Right hindlimb (tissue), 1 donor: ENCODE data around the gene TTC24.
"Not testable (repeated sequence)": the region's sequence is repeated elsewhere in the genome, so short reads cannot be mapped to it uniquely, and the experiment has no call there.

ENCODE experiments used
- DNase-seq: peaks from one replicate; pipeline ENCODE4 v3.0.0-alpha.2; 2018

Gene TTC24

GRCh38 chr1:156555715-156556114, 23.8 kb upstream of the TTC24 start:
- DNase-seq = no peak

GRCh38 chr1:156556354-156556753, 23.2 kb upstream of the TTC24 start:
- DNase-seq = no peak

- no peak for DNase-seq
These were observed 20.3 kb upstream of the TTC24 start for GRCh38 chr1:156559086-156559796.

GRCh38 chr1:156559797-156560385, 19.6 kb upstream of the TTC24 start:
- no peak for DNase-seq

- no peak for DNase-seq
These were observed 18.8 kb upstream of the TTC24 start for GRCh38 chr1:156560585-156561163.

- DNase-seq = no peak
These were observed 14.0 kb upstream of the TTC24 start for GRCh38 chr1:156565519-156565918.

- DNase-seq = no peak
These were observed 13.1 kb upstream of the TTC24 start for GRCh38 chr1:156566436-156566835.

DNA sequence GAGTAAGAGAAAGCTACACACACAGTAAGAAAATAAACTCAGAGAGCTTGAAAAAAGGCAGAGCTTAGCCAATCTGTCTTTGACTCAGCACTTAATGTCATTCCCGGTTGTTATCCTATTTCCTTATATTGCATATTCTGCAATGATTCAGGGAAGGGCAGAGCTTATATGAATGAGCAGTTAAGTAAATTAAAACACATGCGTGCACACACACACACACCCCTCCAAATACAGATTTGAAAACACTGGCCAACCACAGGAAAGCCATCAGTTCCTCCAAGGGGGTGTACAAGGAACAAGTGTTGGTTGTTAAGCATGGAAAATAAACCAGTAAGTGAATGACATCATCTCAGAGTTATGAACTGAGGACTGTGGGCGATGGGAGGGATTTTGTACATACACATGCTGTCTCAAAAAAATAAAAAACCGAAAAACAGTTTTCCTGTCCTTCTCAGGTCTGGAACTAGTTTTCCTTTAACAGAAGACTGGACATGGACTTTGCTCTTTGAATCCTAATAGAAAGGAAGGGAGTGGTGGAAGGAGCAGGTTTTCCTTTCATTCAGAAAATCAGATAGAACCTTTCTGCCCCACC, 8.2 kb upstream of the TTC24 start:
- no peak for DNase-seq

DNA sequence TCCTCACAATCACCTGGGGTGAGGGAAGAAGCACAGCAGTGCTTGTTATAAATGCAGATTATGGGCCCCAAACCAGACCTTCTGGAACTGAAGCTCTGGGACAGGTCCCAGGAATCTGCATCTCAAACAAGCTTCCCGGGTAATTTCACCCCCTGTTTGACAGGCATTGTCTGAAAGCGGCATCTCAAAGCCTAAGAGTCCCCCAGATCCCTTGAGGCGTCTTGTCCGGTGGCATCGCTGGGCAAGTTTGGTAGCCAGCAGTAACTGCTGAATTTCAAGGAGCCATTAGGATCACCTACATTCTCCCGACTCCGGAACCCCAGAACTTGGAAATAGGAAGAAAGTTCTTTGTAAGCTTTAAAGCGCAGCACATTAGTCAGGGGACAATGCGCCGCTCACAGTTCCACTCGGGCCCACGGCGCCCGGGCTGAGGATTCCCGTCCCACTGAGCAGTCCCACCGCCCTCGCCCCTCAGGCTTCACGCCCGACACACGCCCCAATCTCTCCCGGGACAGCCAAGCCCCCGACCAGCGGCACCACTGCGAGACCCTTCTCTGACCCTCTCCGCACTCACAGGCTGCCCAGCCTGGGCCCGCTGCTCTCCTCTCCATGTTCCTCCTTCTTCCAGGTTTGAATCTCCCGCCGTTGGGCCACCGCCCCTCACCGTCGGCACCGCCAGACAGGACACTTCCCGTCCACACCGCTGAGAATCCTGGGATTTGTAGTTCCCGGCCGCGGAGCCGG, 7.4 kb upstream of the TTC24 start, which contains the start of gene IQGAP3:
TSS of gene IQGAP3 (minus strand) at position 647 of the 744 bp plus-strand sequence. CDS start at position 611, 36 bp downstream.
- peak; percentile 88 for DNase-seq

DNA sequence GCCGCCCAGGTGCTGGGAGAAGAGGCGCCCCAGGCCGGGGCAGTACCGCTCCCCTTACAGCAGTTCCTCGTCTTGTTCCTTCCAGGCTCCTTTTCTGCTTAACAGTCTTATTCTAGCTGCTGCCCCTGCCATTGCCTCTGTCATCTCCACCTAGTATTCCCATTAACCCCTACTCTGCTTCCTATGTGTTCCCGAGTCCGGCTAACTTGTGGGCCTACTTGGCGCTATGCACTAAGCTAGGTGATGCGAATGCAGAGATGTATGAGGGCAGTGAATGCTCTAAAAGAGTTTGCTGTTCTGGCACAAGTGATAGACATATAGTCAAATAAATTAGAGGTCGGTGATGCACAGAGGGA, 6.9 kb upstream of the TTC24 start:
- DNase-seq = no peak

GRCh38 chr1:156574039-156574633, 5.4 kb upstream of the TTC24 start:
- no peak for DNase-seq

GRCh38 chr1:156577550-156577949, 2.0 kb upstream of the TTC24 start:
- no peak for DNase-seq

GRCh38 chr1:156578055-156578454, 1.5 kb upstream of the TTC24 start:
- no peak for DNase-seq

GRCh38 chr1:156581661-156582387, 2.3 kb downstream of the TTC24 start:
- DNase-seq = no peak

DNA sequence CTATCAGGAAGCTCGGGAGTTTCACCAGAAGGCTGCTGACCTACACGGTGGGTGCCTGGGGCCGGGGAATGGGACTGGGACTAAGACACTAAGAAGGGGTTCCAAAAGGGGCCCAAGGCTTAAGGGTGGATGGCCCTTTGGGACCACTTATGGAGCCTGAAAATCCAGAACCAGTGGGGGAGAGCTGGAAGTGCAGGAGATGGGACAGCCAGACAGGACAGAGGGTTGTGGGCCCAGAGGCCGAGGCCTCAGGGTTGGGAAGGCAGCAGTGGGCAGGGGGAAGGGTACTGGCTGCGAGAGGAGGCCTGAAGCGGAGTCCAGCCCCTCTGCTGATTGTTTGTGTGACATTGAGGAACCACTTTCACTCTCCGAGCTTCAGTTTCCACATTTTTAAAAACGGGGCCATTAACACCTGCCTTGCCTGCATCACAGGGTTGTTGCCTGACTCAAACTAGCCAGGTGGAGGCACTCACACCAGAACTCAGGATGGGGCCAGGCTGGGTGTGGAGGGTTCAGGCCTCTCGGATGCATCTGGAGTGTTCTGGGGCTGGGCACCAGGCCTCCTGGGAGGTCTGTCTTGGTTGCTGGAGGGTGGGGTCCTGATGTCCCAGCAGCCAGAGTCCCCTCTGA, 3.0 kb downstream of the TTC24 start:
- no peak for DNase-seq

DNA sequence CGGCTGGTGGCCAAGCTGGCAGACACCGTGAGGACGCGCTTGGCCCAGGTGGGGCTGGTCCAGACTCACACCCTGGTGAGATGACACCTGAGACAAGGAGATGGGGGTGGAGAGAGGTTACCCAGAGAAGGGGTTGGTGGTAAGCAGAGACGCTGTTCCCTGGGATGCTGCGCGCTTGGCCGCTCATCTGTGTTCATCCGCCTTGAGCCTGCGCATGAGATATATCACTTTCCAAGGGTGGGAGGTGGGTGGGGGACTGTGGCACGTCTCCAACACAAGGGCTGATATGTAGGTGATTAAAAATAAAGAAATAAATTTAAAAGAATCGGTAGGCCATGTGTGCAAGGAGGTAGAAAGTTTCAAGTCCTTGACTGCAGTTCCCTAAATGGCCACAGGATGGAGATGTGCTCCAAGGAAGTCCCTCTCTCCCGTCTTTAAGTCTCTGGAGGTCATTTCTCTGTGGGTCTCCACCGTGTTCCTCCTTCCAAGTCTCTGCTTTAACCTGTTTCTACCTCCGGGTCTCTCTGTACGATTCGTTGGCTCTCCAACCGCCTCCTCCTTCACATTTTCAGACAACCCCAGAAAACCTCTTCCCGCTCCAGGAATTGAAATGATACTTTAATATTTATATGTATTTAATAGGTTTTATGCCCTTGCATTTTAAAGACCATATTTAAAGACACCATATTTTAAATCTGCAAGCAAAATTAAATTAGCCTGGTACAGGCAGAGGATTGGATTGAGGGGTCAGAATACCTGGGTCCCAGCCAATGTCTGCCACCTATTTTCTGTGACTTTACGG, 4.5 kb downstream of the TTC24 start:
- peak; percentile 49 for DNase-seq

DNA sequence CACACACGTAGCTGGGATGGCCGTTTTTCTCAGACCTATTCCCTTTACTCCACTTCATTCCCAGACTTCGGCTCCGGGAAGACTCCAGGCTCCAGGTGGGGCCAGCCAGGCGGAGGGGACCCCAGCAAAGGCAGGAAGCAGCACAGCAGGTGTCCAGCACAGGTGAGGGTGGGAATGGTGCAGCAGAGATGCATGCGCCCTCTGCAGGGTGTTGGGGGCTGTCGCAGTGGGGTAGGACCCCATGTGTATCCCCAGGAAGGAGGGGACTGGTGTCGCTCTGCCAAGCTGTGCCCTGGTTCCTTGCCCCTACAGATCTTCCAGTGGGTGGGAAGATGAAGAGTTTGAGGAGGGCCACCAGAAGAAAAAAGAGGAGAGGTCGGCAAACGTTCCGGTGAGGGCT, 5.3 kb downstream of the TTC24 start:
- DNase-seq = no peak

DNA sequence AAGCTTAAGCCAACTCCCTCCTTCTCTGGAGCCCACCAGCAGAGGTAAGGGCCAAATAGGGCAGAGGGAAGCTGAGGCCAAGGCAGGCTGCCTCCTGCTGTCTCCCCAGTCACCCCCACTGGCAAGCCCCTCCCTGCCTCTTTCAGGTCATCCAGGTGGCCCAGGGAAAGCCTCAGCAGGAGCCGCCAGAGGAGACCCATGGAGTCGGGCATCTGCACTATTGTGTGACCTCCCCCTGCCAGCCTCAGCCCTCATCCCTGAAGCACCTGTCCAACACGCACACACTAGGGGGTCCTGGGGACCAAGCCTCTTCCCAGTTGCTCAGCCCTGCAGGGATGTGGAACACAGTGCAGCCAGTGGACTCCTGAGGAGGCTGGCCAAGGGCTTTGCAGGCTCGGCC, 6.8 kb downstream of the TTC24 start:
- no peak for DNase-seq

DNA sequence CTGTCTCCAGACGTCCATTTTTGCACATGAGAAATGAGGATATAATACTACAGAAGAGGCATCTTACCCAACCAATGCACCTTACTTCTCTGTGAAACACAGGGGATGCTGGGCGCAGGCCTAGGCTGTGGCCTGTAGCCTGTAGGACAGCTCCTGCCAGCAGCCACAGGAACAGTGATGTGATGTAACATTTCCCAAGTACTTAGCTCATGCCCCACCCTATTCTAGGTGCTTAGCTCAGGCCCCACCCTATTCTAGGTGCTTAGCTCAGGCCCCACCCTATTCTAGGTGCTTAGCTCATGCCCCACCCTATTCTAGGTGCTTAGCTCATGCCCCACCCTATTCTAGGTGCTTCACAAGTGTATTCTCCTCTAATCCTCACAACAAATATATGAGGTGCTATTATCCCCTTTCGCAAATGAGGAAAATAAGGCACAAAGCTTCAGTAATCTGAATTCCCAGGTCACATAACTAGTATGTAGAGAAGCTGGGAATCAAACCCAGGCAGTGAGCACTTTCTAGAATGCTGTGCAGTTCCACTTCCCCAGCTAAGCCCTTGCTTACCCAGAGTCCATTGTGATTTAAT, 7.5 kb downstream of the TTC24 start:
- no peak for DNase-seq

DNA sequence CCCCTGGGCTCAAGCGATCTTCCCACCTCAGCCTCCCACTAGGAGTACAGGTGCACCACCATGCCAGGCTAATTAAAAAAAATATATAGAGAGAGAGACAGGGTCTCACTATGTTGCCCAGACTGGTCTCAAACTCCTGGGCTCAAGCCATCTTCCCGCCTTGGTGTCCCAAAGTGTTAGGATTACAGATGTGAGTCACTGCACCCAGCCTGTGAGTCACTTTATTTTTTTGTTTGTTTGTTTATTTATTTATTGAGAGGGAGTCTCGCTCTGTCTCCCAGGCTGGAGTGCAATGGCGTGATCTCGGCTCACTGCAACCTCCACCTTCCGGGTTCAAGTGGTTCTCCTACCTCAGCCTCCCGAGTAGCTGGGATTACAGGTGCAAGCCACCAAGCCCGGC, 8.4 kb downstream of the TTC24 start:
- DNase-seq = not testable (repeated sequence)
